Skeletal muscle cell (primary cell): ENCODE data around the gene PLXNA2.

ENCODE experiments used
- DNase-seq: peaks from one replicate; pipeline ENCODE4 v3.0.0-alpha.2; 2010; ENCODE audit warnings: low read depth
- H3K4me3 ChIP-seq: 2 replicates; pipeline ENCODE4 v1.5.1; 2011; ENCODE audit warnings: low read depth, mild to moderate bottlenecking, control low read depth, low read length, moderate library complexity

PLXNA2 gene

GRCh38 chr1:208268541-208269337, 24.6 kb upstream of the PLXNA2 start:
- DNase-seq, result no peak
- H3K4me3 ChIP-seq, result no peak overlapping the region

- DNase-seq, result no peak
- no peak overlapping the region for H3K4me3 ChIP-seq
These were observed 21.3 kb upstream of the PLXNA2 start for GRCh38 chr1:208265525-208265924.

- DNase-seq, result no peak
- no peak overlapping the region for H3K4me3 ChIP-seq
These were observed 20.9 kb upstream of the PLXNA2 start for GRCh38 chr1:208265122-208265469.

DNA sequence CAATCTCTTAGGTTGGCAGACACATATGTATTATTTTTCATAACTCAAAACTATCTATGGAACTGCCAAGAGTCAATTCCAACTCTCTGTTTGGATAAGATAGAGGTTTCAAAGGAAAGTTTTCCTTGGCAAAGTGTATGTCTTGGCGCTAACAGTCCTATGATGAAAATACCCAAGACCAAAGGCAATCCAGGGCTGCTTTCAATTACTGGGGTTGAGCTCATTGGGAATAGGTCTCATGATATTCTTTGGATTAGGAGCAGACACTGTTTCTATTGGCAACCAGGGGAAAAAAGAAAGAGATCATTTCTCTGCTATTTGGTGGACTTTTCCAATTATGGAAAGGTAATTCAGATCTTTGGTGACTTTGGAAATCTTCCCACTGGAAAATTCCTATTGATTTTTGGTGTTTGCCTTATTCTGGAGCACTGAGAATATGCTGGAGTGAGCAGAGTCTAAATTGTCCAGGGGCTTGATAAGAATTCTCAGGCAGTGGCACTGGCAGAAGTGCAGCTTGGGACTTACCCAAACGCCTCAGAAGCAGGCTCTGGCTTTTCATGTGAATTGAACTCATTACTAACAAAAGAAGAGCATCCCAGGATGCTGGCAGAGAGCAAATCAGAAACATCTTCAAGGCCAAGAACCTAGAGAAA, 20.4 kb upstream of the PLXNA2 start:
- H3K4me3 ChIP-seq, result no peak overlapping the region
- DNase-seq, result no peak

DNA sequence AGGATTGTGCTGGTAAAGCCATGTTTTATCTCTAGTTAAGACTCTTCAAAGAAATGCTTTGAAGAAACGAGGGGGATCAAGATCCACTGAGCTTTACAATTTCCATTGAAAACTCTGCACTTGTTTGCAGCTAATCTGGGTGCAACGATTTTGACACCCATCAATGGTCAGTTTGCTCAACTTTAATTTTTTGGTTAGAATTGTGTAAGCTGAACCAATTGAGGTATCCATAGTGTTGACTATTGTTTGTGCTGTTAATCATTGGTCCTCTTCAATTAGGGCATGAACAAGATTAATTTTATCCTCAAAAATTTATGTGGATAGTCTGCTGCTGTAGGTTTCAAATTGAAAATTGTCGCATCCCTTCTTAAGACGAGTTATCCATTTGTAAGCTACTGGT, 17.7 kb upstream of the PLXNA2 start:
- H3K4me3 ChIP-seq, result no peak overlapping the region
- DNase-seq, result no peak

GRCh38 chr1:208258277-208258676, 14.1 kb upstream of the PLXNA2 start:
- no peak for DNase-seq
- H3K4me3 ChIP-seq, result no peak overlapping the region

DNA sequence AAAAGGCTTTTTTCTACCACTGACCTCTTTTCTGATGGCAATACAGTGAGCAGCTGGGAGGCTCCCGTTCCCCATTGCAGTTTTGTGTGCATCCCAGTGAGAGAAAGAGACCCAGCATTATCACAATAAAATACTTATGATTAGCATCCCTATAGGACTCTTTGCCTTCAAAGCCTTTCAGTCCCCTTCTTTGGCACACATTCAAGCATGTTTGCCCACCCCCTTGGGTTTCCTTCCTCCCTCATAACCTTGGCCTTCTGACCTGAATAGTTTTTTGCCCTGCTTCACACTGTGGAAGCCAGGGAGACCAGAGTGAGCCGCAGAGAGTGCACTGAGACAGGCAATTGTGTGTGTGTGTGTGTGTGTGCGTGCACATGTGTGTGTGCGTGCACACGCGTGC, 13.2 kb upstream of the PLXNA2 start:
- H3K4me3 ChIP-seq, result no peak overlapping the region
- no peak for DNase-seq

GRCh38 chr1:208256556-208256955, 12.4 kb upstream of the PLXNA2 start:
- no peak overlapping the region for H3K4me3 ChIP-seq
- no peak for DNase-seq

DNA sequence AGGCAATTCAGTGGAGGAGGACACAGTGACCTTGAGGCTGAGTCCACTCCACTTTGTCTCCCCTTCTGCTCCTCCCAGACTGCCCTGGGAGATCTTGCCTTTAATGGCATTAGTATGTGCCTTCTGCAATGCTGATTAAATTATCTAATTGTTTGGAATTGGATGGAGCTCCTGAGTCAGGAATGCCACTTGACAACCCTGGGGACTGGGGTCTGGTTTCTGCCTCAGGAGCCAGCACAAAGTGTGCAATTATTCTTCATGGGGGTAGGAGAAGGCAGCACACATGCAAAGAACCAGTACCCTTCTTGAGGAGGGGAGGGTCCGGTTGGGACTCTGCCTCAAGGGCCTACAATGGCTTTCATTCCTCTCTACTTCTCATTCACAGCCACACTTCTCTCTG, 11.9 kb upstream of the PLXNA2 start:
- H3K4me3 ChIP-seq, result no peak overlapping the region
- DNase-seq, result no peak

DNA sequence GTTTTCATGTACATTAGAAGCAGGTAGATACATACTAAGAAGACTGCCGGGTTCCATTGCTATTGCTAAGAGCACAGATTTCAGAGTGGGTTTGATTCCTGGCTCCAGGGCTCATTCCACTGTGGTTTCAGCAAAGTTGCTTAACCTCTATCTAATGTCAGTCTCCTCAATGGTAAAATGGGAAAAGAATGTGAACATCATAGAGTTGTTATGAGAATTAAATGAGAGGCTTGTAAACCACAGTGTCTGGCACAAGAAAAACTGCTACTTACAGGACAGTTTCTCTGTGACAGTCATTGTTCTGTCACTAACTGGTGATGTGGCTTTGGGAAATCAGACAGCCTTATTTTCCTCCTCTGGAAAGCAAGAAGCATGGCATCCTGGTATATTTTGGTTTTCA, 10.7 kb upstream of the PLXNA2 start:
- H3K4me3 ChIP-seq, result no peak overlapping the region
- peak; percentile 32 for DNase-seq

GRCh38 chr1:208254376-208254775, 10.2 kb upstream of the PLXNA2 start:
- no peak overlapping the region for H3K4me3 ChIP-seq
- DNase-seq, result no peak

- H3K4me3 ChIP-seq, result no peak overlapping the region
- no peak for DNase-seq
These were observed 8.8 kb upstream of the PLXNA2 start for GRCh38 chr1:208252836-208253576.

- no peak overlapping the region for H3K4me3 ChIP-seq
- no peak for DNase-seq
These were observed 8.0 kb upstream of the PLXNA2 start for GRCh38 chr1:208251911-208252835.

DNA sequence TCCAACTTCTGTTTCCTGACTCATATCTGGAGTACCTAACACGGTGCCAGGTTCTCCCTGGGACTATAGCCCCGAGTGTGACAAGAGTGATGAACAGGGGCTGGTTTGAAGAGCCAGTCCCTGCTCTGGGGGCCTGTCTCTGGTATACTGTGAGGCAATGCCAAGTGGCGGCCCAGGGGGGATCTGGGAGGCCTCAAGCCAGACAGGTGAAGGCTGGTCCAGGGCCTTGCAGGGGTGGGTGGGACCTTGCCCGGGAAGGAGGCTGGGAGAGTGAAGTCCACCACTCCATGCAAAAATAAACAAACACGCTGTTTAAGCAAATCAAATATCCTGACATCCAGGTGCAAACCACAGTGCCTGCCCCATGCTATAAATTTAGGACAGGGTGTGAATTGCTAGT, 6.8 kb upstream of the PLXNA2 start:
- H3K4me3 ChIP-seq, result no peak overlapping the region
- DNase-seq, result no peak

DNA sequence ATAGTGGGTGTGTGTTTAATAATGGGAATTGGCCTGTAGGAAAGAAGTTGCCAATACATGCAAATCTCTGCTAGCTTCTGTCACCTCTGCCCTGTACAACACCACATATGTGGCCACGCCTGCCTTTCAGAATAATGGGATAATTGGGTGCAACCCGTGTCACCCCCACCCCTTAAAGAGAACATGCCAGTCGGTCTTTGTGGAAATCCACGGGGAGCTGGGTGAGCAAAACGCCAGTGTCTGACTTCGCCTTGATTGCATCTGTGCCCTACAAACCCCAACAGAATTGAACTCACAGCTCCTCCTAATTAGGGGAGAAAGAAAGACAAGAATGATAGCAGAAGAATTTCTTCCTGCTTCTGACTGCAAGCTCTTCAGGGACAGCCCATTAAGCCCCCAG, 6.4 kb upstream of the PLXNA2 start:
- no peak overlapping the region for H3K4me3 ChIP-seq
- DNase-seq, result no peak

GRCh38 chr1:208248991-208249696, 5.0 kb upstream of the PLXNA2 start:
- H3K4me3 ChIP-seq, result no peak overlapping the region

GRCh38 chr1:208248307-208248801, 4.2 kb upstream of the PLXNA2 start:
- H3K4me3 ChIP-seq, result no peak overlapping the region
- DNase-seq, result no peak

More at GRCh38 chr1:208248991-208249696, 5.0 kb upstream of the PLXNA2 start:
- DNase-seq, result no peak

DNA sequence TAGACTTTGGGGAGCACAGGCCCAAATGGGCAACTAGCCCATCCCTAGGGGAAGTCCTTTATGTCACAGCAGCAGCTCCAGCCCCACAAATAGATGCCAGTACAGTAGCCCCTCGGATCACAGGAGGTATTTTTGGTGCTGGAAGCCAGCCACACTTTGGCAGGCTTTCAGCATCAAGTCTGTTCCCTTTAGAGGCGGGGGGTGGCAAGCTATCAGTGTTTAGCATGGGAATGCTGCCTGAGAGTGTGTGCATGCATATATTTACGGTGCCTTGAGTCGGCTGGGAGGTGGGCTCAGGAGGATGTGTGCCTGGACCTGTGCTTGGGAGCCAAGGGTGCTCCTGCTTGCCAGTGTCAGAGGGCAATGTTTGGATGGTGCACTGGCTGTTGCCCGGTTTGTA, 3.5 kb upstream of the PLXNA2 start:
- H3K4me3 ChIP-seq, result no peak overlapping the region
- no peak for DNase-seq

GRCh38 chr1:208245185-208245705, 1.1 kb upstream of the PLXNA2 start:
- peak overlapping the region; percentile 81 for H3K4me3 ChIP-seq
- DNase-seq, result peak; percentile 76
